GM19455 (cell line): ENCODE results near the gene ANKHD1.
"Not testable (repeated sequence)": the region's sequence is repeated elsewhere in the genome, so short reads cannot be mapped to it uniquely, and the experiment has no call there.

Experiments used
- ATAC-seq: cut with Tn5 transposase; IDR thresholded peaks from one replicate; pipeline ENCODE4 v1.9.1; 2021; ENCODE audit not compliant: unreplicated experiment

ANKHD1 gene

DNA sequence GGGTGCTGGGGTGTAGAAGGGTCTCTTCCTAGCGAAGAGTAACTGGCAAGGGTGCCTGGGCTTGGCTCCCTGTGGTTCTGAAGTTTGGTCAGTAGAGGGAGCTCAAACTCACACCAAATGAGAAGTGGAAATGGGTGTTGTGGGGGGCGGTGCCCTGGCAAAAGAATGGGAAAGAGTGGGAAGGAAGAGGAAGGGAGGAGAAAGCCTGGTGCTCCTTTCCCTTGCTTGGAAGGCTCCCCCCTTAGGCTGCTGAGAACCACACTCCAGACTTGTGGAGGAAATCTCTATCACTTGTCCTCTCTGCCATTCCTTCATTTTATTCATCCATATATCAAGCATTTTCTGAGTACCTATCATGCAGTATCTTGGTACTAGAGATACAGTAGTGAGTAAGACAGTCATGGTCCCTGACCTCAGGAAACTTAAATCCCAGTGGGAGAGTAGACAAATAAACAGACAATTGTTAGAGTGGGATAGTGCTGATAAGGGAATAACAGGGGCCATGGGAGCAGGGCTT is 28.6 kb upstream of the ANKHD1 start:
- ATAC-seq, result no peak

DNA sequence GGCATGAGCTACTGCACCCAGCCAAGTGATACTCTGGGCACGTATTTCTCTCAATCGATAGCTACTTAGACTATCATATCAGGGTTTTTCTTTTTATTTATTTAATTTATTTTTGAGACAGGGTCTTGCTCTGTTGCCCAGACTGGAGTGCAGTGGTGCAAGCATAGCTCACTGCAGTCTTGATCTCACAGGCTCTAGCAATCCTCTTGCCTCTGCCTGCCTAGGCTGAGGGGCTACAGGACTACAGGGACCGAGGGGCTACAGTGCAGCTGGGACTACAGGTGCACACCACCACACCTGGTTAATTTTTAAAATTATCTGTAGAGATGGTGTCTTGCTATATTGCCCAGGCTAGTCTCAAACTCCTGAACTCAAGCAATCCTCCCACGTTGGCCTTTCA is 20.3 kb upstream of the ANKHD1 start:
- ATAC-seq, result no peak

DNA sequence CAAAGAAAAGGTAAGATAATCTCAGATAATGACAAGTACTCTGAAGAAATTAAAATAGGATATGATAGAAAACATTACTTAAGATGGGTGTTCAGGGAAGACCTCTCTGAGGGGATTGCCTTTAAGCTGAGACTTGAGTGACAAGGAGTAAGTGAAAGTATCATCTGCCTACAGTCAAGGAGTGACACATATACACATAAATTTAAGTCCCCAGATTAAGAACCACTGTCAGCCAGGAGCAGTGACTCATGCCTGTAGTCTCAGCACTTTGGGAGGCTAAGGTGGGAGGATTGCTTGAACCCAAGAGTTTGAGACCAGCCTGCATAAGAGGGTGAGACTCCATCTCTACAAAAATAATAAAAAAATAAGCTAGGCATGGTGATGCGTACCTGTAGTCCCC is 19.7 kb upstream of the ANKHD1 start:
- ATAC-seq, result no peak

DNA sequence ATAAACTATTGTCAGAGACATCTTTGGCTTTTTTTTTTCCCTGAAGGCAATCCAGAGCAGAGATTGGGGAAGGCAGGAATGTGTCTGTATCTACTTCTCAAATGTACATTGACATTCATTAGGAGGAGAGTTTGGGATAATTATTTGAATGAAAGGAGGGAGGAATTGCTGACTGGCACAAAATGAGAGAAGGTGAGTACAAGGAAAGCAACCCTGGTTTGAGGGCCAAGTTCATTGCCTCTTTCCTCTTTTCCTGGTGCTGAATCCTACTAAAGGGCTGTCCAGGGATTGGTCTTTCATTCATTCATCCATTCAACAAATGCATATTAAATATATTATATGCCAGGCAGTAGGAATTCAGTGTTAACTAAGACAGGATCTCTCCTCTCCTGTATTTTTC is 18.8 kb upstream of the ANKHD1 start:
- ATAC-seq, result no peak

DNA sequence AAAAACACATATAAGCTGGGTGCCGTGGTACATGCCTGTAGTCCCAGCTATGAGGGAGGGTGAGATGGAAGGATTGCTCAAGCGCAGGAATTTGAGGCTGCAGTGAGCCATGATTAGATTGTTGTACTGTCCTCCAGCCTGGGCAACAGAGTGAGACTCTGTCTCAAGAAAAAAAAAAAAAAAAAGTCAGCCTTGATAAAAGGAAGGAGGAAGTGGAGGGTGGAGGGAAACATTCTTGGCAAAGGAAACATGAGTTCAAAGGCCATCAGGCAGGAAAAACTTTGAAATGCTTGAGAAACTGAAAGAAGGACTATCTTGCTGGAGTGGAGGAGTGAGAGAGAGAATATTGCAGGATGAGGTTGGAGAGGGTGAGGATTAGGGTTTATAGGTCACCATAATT is 18.3 kb upstream of the ANKHD1 start:
- ATAC-seq, result no peak

DNA sequence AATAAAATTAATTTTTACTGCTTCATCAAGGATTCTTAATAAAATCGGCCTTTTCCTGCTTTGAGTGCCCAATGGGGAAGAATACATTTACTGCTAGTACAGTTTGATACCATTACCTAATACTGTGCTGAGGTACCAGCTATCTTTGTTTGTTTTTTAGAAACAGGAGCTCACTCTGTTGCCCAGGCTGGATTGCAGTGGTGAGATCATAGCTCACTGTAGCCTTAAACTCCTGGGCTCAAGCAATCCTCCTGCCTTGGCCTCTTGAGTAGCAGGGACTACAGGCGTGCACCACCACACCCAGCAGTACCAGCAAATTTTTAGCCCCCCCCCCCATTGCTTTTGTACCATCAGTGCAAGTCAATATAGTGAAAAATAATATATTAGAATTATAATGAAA is 13.6 kb upstream of the ANKHD1 start:
- ATAC-seq, result no peak

DNA sequence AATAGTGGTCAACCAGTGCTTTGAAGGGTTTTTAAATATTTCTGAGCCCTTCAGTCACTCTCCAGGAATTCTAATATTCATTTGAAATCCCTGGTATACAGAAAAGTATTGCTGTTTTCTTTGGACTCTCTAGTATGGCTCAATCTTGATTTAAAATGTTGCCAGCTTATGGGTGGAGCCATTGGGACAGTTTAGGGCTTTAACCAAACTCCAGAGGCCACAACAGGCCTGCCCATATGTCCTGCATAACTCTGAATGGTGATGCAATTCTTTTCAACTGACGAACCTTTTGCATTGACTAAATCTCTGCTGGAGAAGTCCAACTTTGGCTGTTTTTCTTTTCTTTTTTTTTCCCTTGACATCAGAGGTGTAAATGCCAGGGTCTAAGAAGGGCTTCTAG is 10.3 kb upstream of the ANKHD1 start:
- no peak for ATAC-seq

DNA sequence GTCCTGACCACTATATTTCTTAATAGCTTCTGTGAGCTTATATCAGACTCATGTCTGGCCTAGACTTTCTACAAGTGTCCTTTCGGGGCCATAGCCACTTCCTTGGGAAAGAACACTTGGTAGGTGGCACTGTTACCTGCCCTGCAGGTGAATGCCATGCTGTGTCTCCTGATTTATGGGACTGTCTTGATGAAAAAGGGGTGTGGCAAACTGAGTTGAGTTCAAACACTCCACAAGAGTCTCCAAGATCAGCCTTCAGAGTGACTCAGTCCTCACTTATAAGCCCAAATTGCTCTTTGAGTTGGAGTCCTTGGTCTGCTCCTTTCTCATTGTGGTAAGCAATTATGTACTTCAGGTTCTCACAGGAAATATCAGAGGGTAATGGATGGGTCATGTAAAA is 9.9 kb upstream of the ANKHD1 start:
- no peak for ATAC-seq

DNA sequence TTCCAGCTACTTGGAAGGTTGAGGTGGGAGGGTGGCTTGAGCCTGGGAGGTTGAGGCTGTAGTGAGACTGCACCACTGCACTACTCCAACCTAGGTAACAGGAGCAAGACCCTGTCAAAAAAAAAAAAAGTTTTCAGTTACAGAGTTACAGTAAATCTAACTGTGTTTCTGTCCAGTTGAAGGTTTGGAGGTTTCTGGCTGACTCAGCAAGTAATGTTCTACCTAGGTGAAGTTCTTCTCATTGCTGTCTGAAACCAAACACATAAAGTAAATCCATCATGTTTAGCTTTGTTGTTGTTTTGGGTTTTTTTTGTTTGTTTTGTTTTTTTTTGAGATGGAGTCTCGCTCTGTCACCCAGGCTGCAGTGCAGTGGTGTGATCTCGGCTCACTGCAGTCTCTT is 7.9 kb upstream of the ANKHD1 start:
- ATAC-seq, result no peak

DNA sequence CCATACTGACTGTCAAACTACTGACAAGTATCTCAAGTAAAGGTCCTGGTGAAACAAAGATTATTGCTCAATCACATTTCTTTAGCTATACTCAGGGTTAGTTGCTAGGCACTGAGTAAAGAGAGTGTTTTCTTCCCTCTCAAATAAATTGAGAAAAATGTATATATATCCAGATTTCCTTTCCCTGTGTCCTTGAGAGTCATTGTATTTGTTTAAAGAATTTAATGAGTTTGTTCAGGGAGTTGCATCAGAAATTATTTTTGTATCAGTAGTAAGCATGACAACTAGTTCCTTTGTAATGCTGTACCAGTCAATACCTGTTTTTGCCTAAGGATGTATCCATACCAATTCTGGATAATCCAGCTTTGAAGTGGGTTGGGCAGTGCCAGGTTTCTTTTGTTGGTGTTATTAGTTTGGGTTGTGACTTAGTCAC is 3.2 kb upstream of the ANKHD1 start:
- no peak for ATAC-seq

DNA sequence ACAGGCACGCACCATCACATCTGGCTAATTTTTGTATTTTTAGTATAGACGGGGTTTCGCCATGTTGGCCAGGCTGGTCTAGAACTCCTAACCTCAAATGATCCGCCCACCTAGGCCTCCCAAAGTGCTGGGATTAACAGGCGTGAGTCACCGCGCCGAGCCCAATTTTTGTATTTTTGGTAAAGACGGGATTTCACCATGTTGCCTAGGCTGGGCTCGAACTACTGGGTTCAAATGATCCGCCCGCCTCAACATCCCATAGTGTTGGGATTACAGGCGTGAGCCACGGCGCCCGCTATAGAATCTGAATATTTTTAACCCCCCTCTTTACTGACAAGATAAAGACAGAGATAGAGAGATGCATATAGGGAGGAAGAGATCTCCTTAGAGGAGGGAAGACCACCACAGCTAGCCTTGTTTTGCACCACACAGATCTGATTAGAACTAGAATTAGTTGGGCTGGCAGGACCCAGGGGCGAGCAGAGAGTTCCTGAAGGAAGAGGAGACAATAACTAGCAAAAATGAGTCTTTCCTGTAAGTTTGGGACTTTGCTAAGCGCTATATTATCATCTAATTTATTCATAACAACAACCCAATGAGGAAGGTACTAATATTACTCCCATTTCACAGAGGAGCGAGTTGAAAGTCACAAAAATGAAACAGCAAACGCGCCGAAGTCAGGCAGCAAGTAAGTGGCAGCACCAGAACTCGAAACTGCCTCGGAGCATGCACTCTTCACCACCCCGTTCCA is 1.5 kb upstream of the ANKHD1 start:
- ATAC-seq, result peak; percentile 7

DNA sequence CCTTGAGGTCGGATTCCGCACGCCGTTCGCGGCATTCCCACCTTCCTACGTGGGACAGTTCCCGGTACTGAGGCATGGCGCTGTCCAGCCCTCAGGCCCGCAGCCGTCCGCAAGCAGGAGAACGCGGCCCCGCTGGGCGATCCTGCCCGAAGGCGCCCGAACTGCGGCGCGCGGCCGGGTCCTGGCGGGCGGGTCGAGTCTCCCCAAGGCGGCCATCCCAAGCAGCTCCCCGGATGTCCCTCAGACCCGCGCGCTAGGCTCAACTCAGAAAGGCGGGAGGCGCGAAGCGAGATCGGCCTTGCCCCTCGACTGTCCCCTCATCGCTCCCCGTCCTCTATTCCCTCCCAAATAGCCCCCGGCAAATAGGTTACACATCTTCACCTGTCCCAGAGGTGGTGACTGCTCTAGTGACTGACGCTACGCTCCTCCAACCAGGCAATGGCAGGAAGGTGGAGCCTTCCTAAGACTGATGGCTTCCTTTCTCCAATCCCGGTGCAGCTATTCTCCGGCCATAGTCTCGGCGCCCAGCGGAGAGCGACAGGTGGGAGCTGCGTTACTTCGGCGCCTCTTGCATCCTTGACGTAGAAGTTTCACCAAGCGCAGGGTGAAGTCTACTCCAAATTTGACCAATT is 787 bp upstream of the ANKHD1 start:
- ATAC-seq, result peak; percentile 75

DNA sequence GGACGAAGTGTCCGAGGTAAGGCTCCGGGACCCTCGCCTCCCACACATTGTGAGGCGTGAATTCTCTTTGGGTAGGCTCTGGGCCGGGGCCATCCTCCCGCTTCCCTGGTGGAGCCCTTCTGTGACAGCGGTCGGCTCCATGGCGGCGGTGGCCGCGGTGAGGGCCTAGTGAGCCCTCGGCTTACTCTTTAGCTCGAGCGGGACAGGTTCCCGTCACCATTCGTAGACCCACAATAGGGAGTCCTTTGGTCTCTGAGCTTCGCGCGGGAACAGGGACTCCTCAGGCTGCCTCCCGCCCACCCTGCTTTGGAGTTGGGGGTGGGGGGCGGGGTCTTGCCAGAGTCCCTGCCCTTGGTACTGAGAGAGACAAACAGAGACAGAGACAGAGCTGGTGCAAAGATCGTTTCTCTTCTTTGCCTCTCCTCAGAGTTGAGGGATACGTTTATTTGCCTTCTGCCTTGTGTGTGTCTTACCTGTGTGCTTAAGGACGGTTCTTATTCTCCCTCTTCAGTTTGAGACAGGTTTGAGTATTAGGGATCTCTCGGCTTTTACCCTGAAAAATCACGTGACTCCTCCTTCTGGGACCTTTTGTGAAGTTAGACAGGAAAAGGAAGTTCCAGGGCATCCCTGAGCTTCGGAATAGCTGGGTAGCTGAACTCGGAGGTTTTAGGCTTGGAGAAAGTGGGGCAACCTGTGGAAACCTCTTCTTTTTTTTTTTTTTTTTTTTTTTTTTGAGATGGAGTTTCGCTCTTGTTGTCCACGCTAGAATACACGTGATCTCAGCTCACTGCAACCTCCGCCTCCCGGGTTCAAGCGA is 833 bp downstream of the ANKHD1 start:
- peak; percentile 2 for ATAC-seq

DNA sequence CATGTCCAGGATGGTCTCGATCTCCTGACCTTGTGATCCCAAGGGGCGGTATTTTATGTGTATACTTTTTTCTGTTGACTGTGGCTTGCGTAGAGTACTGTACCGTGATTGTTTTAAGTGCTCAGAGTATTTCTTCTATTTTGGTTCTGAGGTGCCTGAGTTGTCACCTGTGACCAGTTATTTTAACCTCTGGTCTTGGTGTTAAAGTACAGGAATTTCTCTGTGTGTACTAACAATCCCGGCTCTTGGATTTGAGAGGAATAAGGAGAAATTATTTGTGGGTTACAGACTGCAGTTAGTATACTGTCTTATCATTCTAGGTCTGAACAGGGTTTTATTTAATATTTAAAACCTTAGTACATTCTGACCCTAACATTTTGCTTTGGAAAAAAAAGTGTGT is 2.0 kb downstream of the ANKHD1 start:
- no peak for ATAC-seq

DNA sequence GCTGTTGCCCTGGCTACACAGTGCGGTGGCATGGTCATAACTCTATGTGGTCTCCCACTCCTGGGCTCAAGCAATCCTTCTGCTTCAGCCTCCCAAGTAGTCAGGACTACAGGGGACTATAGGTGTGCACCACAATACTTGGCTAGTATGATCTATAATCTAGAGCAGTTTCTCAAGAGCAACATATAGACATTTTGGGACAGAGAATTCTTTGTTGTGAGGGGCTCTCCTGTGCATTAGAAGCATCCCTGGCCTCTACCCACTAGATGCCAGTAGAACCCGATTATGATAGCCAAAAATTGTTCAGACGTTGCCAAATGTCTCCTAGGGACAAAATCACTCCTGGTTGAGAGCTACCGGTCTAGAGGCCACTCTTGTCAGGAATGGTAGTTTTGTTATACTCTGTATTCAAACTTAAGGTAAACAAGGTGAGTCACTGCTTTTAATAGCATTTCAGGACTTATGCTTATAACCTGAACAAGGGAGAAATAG is 7.2 kb downstream of the ANKHD1 start:
- no peak for ATAC-seq

DNA sequence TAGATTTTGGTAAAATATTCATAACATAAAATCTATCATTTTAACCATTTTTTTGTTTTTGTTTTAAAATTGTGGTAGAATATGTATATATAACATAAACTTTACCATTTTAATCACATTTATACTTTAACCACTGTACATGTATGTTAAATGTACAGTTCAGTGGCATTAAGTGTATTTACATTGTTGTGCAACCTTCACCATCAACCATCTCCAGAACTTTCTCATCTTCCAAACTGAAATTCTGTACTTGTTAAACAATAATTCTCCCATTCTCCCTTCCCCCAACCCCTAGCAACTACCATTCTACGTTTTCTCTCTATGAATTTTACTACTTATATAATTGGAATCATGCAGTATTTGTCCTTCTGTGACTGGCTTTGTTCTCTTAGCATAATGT is 11.6 kb downstream of the ANKHD1 start:
- ATAC-seq, result no peak

DNA sequence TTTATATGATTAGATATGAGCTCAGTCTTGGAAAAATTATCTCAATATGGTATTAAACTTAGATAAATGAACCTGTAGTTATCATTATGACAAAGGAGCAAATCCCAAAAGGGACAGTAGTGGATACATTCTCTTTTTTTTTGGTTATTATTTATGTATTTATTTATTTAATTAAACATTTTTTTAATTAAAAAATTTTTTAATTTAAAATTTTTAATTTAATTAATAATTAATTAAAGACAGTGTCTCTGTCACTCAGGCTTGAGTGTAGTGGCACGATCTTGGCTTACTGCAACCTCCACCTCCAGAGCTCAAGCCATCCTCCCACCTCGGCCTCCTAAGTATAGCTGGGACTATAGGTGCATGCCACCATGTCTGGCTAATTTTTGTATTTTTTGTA is 15.6 kb downstream of the ANKHD1 start:
- no peak for ATAC-seq

DNA sequence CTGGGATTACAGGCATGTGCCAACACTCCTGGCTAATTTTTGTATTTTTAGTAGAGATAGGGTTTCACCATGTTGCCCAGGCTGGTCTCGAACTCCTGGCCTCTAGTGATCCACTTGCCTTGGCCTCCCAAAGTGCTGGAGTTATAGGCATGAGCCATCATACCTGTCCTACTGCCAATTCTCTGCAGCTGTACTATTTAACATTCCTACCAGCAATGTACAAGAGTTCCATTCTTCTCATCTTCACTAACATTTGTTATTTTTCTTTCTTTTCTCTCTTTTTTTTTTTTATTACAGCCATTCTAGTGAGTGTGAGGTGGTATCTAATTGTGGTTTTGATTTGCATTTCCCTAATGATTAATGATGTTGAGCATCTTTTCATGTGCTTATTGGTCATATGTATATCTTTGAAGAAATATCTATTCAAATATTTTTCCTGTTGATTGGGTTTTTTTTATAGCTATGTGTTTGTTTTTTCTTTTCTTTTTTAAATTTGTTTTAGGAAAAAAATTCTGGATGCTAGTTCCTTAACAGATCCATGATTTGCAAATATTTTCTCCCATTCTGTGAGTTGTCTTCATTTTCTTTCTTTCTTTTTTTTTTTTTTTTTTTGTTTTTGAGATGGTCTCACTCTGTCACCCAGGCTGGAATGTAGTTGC is 17.4 kb downstream of the ANKHD1 start:
- no peak for ATAC-seq

DNA sequence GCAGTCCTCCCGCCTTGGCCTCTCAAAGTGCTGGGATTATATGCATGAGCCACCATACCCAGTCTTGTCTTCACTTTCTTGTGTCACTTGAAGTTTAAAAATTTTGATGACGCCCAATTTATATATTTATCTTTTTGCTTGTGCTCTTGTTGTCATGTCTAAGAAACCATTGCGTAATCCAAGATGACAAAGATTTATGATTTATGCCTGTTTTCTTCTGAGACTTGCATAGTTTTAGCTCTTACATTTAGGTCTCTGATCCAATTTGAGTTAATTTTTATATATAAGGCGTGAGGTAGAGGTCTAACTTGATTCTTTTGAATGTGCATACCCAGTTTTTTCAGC is 18.6 kb downstream of the ANKHD1 start:
- no peak for ATAC-seq

DNA sequence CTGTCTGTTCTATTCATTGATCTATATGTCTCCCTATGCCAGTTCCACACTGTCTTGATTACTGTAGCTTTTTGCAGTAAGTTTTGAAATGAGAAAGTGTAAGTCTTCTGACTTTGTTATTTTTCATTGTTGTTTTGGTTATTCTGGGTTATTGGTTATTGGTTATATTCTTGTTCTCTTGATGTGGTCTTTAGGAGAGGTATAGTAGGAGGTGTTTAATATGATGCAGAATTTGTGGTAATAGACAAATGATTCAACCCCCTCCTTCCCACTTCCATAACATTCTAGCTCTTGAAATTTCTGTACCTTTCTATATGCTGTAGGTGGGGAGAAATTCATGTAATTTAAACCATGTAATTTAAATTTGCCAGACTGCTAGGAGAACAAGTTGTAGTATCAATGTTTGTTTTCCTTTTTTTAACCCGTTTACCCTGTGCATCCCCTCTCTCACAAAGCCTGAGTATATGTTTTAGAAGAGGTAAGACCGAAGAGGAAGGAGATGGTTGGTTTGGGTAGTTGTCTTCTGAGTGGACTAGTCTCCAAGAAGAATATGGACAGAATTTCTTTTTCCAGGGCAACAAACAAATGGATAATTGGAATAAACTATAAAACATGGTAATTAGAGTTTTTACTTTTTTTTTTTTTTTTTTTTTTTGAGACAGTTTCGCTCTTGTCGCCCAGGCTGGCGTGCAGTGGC is 19.2 kb downstream of the ANKHD1 start:
- no peak for ATAC-seq

DNA sequence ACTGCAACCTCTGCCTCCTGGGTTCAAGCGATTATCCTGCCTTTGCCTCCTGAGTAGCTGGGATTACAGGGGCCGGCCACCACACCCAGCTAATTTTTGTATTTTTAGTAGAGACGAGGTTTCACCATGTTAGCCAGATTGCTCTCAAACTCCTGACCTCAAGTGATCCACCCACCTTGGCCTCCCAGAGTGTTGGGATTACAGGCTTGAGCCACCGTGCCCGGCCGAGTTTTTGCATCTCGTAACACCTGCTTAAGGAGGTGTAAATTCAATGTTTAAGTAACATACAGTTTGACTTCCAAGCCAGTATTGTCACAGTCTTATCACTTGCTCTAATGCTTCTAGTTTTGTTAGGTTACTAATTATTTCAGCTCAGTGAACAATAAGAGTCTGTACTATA is 19.7 kb downstream of the ANKHD1 start:
- not testable (repeated sequence) for ATAC-seq
